Upper lobe of left lung (tissue), 4 donors: Measurements from ENCODE around the gene ARHGEF12.

Source experiments
- CTCF ChIP-seq, 6 experiments: fragments of 450-650 bp in 4 of 6; fragments of 200-600 bp in 2 of 6; sonication (generic) in 2 of 6; IDR thresholded peaks; one replicate each; pipeline ENCODE4 v1.5.1; 2016 to 2019; ENCODE audit warnings: antibody characterized with exemption in 6 of 6
- EP300 ChIP-seq, 4 donors: sonication (generic); formaldehyde crosslinking; IDR thresholded peaks; one replicate each; pipeline ENCODE4 v1.5.1; 2017; ENCODE audit warnings: antibody characterized with exemption in 4 of 4, control low read depth in 2 of 4
- POLR2A ChIP-seq, 4 donors: fragments of 450-650 bp; IDR thresholded peaks; one replicate each; pipeline ENCODE4 v1.5.1; 2016 to 2017; ENCODE audit warnings: antibody characterized with exemption in 4 of 4, mild to moderate bottlenecking in 2 of 4
- POLR2AphosphoS5 ChIP-seq, 2 donors: sonication (generic); formaldehyde crosslinking; IDR thresholded peaks; one replicate each; pipeline ENCODE4 v1.5.1; 2017; ENCODE audit warnings: antibody characterized with exemption in 2 of 2

DNA sequence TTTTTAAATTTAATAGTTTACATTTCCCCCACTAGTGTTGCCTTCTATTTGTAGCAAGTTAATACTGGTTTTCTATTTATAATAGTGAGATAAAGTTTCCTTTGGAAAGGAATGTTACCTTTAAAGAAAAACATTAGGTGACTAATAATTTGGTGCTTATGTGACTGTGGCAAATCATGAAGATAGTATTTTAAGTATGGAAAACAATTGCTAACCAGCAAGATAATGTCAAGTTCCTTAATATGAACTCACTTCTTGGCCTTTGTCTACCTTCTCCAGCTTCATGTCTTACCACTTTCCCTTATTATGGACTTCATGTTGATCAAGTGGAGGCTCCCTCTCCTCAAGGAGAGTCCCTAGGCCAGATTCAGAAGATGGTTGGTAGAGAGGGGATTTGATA is 27.2 kb downstream of the ARHGEF12 start:
- TF ChIP-seq CTCF (IDR thresholded peaks at IDR 0.05), result no peak
- no peak for TF ChIP-seq POLR2A (IDR thresholded peaks at IDR 0.05)
- TF ChIP-seq POLR2AphosphoS5 (IDR thresholded peaks at IDR 0.05), result no peak
- TF ChIP-seq EP300 (IDR thresholded peaks at IDR 0.05), result no peak
